Effector CD4-positive, alpha-beta T cell (primary cell): ENCODE data around the gene REEP1.
"Not testable (repeated sequence)": the region's sequence is repeated elsewhere in the genome, so short reads cannot be mapped to it uniquely, and the experiment has no call there.

ENCODE experiments used
- DNase-seq: peaks from one replicate; pipeline ENCODE4 v3.0.0-alpha.2; 2020

Gene REEP1

DNA sequence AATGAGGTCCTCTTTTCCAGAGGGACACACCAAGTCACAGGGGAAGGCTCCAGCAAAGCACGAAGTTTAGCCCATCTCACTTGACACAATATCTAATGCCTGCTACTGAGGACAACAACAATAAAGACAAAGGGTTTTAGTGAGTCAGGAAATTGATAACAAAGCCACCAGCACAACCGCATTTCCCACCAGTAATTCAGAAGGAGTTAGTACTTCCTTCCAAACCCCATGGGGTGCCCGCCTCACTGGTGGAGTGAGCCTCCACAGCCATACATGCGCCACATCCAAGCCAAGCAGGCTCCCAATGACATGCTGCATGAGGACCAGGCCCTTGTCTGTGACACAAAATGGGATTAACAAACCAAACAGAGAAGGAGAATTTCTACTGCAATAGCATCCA, 98.1 kb downstream of the REEP1 start:
- DNase-seq, result no peak

DNA sequence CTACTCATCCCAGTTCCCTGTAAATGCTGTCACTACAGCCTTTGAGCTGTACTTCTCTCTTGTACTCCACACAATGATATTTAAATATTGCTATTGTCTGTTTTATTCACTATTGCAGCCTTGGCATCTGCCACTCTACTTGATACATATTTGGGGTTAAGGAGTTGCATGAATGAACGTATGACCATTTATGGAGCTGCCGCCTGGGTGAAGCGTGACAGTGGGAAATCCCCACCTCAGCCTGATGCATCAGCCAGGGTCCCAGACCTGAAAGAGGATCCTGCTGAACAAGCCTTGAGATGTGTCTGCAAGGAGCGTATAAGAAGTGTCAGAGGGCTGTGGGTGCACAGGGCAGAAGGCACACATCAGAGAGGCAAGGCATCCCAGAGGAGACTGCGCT, 99.1 kb downstream of the REEP1 start:
- DNase-seq, result no peak

DNA sequence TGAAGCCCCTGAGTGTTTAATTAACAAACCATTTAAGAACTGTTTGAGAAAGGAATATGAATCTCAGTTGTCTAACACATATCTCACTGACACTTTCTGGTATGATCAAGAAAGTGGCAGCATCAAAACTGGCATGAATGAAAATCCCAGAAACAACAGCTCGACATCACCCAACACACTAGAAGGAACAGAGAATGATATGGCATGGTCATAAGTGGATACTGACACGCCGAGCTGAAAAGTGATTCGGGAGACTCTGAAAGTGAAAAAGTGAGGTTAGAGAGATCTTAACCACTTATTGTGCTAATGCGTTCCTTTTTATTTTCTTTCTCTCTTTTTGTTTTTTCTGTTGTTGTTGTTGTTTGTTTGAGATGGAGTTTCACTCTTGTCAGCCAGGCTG, 100.3 kb downstream of the REEP1 start:
- no peak for DNase-seq

DNA sequence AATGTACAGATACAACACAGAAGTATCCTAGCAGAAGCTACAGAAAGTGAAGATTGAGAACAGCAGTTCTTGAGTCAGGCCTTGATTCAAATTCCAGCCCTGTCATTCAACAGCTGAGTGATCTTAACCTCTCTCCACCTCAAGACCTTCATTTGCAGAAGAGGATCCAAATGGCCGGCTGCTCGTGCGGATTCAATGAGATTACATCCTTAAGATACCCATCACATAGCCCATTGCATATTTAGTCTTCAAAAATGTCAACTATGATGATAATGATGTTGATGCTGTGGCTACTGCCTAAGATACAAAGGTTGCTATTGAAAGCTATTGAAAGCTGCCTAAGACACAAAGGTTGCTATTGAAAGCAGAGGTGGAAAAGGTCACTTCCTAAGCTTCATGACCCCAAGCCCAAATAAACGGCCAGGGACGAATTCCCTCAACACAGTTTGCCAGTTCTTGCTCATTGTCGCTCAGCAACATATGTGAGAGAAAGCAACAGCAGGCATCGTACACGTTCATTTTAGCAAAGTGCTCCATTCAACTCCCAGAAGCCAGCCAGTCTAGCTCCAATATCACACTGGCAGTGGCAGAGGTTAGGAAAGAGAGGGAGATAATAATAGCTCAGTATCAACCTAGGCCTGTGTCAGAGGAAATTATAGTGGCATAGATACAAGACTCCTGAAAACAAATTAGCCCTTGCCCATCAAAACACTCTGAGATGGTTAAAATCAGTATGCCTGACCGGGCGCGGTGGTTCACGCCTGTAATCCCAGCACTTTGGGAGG, 102.0 kb downstream of the REEP1 start:
- DNase-seq, result no peak

DNA sequence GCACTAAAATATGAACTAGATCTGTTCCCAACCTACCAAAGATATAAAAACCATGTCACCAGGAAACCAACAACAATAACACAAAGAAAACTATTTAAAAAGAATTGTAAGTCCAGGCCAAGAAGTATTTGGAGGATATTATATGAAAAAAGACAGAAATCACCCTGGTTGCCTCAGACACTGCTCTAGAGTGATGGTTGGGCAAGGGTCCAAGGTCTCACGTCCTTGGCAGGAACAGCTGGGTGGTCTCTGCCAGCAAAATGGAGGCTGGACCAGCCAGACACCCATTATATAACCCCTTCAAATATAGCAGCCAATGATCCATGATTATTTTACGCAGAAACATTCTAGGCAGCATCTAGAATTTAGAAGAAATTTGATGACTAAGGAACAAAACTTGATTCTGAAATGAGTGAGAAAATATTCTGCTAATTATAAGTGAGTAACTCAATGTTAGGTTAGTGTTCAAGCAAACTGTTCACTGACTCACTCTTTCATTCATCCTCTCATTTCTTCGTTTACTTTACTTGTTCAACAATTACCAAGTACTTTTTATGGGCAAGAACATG, 102.8 kb downstream of the REEP1 start:
- no peak for DNase-seq

DNA sequence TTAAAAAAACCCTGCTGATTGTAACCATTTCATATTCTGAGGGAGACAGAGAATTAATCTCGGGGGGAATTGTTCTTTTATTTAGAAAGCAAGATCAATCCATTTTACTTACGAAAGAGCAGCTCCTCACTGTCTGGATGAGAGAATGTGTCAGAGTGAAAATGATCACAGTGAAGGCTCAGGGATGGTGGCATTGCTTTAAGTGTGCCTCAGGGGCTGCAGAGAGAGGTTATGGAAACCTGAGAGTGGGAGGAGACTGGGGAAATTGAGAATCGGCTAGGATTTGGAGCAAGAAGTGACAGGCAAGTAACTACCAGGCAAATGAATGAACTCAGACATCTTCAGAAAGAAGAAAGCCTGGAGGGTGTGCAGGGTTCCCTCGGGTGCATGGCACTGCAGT, 104.0 kb downstream of the REEP1 start:
- no peak for DNase-seq

DNA sequence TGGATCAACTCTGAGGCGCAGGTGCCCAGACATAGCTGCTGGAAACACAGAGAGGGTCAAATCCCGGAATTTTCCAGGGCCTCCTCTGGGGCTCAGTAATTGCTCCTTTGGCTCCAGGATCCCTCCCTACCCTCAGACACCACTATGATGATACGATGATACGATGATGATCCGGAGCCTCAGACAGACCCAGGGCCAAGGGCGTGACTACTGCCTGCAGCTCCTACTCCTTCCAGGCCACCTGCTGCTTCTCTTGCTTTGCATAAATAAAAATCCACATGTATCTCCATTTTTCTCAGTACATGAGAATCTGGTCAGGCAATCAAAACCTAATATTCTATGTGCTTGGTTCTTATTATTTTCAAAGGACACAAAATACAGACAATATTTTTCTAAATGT, 104.5 kb downstream of the REEP1 start:
- no peak for DNase-seq

DNA sequence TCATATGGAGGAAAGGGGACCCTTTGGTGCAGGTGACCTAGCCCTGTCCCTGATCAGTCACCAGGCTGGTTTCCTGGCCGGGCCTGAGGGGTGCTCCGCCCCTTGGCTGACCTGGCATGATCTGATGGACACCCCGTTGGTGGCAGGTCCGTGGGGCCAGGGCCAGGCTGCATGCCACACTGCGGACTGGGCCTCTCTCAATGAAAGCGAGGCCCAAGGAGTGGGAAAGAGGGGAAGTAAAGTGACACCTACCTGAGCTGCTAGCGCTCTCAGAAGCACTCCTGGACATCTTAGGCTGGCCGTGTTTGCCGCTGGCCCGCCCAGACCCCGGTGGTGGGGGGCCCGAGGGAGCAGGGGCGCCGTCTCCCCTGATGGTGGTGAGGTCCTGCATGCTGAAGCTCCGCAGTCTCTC, 105.0 kb downstream of the REEP1 start:
- DNase-seq, result no peak

DNA sequence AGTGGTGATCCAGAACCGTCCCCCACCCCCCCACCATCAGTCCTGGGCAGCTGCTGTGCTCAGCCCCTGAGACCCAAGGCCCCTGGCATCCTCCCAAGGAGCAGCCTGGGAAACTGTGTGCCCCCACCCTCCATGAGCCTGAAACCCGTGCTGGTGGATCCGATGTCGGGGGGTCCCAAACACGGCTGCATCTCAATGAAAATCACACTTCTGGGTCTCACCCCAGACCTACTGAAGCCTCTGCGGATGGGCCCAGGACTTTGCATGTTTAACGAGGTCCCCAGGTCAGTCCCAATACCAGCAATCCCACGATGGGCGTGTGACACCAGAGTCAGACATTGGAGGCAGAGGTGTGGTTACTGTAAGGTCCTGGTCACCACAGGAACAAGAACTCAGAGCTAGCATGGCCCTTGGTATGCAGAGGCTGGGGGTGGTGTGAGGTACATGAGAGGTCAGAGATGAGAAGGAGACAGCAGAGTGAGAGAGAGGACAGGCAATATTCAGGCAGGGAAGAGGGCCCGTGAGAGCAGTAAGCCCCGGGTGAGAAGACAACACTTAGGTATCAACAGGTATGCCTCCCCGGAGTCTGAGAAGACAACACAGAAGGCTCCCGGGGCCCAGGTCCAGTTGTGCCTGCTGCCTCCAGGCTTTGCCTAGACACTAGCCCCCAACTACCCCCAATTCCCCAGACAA, 105.6 kb downstream of the REEP1 start:
- DNase-seq, result no peak

DNA sequence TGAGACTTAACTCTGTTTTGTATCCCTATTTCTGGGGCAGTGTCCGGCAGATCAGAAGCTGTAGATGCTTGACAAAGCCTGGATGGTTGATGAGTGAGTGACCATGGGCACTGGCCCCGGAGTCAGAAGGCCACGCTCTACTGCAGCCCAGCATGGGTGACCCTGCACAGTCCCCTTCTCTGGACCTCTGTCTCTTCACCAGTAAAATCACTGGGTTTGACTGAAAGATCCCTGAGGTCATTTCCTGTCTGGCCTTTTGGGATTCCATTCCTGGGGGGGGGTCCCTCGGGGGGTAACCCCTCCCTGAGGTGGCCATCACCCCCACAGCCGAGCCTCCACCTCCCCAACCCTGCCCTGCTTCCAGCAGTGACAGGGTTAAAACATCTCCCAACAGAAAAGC, 106.5 kb downstream of the REEP1 start:
- DNase-seq, result no peak

DNA sequence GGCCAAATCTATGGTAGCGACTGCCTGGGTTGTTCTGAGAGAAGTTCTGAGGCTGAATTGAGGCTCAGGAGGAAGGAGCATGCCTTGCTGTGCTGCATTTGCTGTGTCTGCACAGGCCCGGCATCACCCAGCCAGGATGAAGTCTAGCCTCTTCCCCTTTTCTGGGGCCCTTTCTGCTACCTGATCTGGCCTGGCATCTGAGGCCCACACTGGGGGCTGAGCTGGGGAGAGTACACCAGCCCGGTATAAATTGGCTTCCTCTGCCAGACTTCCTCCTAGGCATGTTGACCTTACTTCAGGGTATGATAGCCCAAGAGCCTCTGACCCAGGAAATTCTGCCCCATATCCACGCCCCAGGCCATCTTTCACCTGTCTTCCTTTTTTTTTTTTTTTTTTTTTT, 108.2 kb downstream of the REEP1 start:
- DNase-seq, result no peak

DNA sequence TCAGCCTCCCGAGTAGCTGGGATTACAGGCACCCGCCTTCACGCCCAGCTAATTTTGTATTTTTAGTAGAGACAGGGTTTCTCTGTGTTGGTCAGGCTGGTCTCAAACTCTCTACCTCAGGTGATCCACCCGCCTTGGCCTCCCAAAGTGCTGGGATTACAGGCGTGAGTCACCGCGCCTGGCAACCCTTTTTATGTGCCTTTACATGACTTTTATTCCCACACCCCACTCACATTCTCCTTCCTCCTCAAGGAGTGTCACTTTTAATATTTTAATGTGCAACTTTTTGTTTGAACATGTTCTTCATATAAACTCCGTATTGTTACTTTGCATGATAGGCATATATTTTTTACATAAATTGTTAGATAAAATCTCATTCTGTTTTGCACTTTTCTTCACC, 108.9 kb downstream of the REEP1 start:
- DNase-seq, result not testable (repeated sequence)

DNA sequence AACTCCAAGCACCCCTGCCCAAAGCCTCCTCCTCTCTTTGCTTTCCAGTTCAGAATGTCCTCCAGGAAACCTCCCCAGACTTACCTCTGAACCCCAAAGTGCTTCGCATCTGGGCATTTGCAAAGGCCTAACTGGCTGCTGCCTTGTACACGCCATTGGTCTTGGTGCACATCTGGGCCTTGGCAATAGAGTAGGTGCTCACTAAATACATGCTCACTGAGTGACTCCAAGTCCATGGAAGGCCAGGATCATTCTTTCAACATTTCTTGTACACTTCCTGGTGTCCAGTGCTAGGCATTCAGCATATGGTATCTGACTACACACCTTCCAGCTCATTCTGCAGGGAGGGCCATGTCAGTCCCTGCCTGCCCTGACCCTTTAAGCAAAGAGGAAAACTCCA, 109.7 kb downstream of the REEP1 start:
- no peak for DNase-seq

DNA sequence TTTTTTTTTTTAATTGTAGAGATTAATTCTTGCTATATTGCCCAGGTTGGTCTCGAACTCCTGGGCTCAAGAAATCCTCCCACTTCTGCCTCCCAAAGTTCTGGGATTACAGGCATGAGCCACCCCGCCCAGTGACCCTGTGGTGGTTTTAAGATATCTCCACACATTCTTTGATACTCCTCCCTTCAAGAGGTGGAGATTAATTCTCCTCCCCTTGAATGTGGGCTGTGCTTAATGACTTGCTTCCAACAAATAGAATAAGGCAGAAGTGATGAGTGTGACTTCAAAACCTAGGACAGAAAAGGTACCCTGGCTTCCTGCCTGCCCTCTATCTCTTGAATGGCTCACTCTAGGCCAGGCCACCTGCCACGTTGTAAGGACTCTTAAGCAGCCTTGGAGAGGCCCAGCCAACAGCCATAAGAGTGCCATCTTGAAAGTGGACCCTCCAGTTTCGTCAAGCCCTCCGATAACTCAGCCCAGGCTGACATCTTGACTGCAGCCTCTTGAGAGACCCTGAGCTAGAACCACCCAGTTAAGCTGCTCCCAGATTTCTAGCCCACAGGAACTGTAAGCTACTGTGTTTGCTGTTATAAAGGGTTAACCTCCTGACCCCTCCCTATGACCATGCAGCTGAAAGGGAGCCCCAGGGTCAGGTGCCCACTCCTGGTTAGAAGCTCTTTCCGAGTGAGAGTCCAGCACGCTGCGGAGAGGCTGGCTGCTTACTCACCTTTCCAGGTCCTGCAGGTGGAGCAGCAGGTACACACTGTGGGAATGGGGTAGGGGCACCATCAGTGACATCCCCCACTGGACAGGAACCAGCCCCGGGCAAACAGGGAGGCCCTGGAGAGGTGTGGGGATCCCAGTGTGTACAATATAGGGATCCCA, 110.5 kb downstream of the REEP1 start:
- no peak for DNase-seq

DNA sequence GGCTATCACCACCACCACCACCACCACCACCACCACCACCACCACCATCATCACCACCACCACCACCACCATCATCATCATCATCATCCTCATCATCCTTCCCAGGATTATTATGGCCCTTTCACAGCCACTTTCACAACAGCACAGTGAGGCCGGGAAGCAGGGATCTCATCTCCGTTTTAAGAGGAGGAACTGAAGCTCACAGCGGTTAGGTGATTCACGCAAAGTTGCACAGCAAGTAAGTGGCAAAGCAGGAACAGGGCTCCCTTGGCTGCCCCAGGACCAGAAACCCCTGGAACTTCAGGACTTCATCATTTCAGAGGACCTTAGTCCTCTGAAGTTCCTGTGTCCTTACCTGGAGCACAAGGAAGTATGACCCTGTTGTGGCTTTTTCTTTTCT, 111.4 kb downstream of the REEP1 start:
- no peak for DNase-seq

DNA sequence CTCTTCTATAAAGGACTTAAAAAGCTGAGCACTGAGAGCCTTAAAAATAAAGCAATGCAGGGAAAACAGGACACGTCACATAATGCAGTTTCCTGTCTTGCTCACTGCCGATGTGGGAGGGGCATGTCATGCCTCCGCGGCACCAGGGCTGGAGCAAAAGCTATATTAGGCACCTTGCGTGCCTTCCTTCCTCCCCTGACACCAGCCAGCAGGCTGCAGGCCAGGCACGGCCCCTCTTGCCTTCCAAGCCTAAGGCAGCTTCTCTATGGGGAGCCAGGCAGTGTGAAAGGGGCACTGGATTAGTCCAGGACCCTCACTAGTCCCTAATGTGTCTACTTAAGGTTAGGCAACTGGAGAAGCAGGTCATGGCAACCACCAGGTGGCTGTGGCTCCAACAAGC, 111.8 kb downstream of the REEP1 start:
- DNase-seq, result no peak

DNA sequence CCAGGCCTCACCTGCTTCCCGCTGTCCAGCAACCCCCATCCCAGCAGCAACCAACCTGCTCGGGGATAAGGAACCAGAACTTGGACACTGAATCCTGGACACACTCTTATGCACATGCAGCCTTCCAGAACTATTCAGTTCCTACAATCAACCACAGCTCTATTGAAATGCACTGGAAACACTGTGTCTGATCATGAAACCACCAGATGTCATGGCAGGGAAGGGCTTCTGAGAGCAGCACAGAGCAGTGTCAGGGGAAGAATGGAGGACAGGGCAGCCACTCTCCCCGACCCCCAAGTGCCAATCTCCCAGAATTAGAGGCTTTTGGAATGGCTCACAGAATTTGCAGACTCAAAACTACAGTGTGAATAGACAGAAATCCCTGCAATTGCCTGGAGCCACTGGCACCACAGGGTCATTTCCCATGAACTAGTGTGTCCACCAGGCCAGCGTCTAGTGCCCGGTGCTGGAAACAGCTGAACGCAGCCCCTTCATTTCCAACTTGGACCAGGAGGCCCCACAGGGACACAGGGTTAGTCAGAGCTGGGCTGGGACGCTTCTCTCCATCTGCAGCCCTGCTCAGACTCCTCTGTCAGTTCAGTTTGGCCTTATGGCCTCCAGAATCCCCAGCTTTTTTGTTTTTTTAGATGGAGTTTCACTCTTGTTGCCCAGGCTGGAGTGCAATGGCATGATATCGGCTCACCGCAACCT, 112.6 kb downstream of the REEP1 start:
- DNase-seq, result no peak

DNA sequence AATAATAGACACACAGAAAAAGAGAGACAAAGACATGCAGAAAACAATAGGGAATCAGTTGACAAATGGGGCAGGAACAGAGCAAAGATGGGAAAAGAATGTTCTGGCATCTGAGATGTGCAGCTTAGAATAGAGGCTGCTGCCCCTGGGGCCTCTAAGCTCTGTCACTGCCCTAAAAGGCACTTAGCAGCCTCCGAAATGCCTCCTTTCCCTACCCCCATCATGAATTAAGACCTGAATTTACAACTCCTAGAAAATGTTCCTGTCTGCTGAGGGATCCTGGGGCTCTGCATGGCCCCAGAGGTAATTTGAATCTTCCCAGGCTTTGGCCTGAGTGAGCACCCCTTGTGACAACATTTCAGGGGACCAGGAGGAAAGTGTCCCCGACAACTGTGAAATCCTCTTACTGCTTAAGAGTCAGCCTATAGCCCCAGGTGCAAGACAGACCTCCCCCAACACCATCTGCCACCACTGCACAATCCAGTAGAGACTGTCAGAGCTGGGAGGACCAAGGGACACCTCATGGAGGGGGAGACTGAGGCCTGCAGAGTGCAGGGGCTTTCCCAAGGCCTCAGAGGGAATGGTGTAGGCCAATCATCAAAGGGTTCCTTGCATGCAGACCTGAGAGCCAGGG, 113.4 kb downstream of the REEP1 start:
- DNase-seq, result no peak

DNA sequence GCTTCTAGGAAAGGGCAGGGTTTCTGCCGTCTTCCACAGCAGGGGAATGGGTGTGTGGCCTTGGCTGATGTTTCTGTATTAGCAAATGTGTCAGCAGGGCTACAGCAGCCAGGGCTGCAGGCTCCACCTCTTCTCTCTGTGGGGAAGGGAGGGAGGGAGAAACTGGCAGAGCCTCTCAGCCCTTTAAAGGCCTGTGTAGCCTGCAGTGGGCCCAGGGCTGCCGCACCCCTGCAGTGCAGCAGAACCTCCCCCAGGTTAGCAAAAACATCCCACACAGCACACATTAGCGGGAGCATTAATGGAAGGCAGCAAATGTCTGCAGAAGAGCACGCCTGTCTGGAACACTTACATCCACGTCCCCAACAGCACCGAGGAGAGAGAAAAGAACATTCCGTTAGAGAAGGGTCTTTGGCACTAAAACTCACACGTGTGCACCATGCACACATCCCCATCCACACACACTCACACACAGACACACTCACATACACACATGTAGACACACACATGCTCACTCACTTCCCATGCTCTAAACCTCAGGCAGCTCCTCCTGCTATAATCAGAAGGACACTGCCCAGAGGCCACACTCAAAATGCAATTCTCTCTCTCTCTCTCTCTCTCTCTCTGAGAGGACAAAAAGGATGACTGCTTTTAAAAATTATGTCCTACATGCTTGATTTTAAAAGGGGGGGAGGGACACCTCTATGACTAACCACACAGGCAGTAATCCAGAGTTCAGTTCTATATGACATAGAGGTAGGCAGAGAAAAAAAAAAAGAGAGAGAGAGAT, 114.1 kb downstream of the REEP1 start:
- no peak for DNase-seq

DNA sequence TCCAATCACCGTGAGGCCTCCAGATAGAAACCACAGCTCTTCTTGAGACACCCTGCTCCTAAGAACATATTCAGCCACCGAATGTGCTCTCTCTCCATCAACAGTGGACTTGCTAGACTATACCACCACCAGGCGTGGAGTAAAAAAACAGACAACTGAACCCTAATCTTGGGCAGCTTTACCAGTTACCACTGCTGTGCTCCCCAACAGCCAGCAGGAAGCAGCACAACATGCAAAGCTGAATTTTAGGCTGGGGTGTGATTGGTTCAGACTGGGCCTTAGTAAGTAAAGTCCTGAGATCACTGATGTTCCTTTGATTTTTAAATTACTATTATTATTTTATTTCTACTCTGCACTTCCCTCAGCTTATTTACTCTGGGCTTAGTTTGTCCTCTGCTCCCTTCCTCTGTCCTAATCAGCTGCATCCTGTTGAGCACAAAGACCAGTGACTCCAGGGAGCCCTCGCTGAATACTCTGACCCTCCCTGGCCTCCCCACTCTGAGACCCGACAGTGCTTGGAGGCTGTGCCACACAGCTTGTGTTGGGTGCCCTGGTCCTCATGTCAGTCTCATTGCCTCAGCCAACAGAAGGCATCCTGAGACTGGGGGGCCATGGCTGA, 116.3 kb downstream of the REEP1 start:
- peak; percentile 34 for DNase-seq

DNA sequence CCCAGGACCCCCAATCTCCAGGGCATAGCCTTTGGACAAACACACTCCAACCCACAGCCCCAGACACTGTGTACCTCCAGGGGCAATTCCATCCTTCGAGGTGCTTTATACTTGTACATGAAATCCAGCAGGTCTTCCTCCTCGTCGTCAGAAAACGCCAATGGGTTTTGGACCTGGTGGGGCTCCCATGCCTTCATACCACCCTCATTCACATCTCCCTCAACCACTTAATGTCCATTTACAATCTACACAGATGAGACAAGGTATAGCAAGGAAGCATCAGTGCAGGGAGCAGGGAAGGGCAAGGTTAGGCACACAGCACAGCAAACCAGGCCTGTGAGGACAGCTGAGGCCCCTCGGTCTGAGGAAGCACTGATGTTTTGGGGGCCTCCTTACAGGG, 117.5 kb downstream of the REEP1 start:
- no peak for DNase-seq
